ENCODE results near the gene CD55. TPM values are rescaled to one million over a fixed set of nuclear protein-coding genes. Genes with fewer than 3 reads are reported as not detected.

CD55 gene
- total RNA-seq, 1 experiment from 2014 or later, result 75.4 TPM

GRCh38 chr1:207304710-207305488 lies 16.6 kb upstream of the CD55 start:
- Histone ChIP-seq H3K4me1 (ENCODE audit: control insufficient read depth in 1 of 2, insufficient read depth in 2 of 2, low read length in 2 of 2) (peaks cover 5 to 24% of the 10 kb centered on the region in 2 experiments), H3K27me3 (ENCODE audit: insufficient read depth, low read length) (no peaks in the 10 kb centered on the region), H3K9ac (ENCODE audit: low read length) (no peak overlapping the region), H3K4me3 (replicated peaks in 1 of 2; ENCODE audit: low read depth in 1 of 2, low read length in 2 of 2) (no peak overlapping the region), H4K20me1 (ENCODE audit: insufficient read depth) (no peaks in the 10 kb centered on the region), H3K27ac (ENCODE audit: low read depth, low read length) (no peak overlapping the region), H3K9me3 (ENCODE audit: control insufficient read depth in 1 of 2, insufficient read depth in 1 of 2, low read depth in 1 of 2, low read length in 2 of 2) (no peaks in the 10 kb centered on the region), H2AFZ (ENCODE audit: low read depth, low read length, poor library complexity, severe bottlenecking) (peak overlapping the region; percentile 81), H3K79me2 (ENCODE audit: insufficient read depth, low read length) (no peaks in the 10 kb centered on the region), H3K4me2 (ENCODE audit: low read length) (peak overlapping the region; percentile 24), H3K36me3 (ENCODE audit: control insufficient read depth in 1 of 2, insufficient read depth in 2 of 2, low read length in 2 of 2) (no peaks in the 10 kb centered on the region), H3K9me2 (ENCODE audit: insufficient read depth) (no peaks in the 10 kb centered on the region)
- 0 out of 2 replicates have a peak, but pooled peaks have one; percentile 23 for TF ChIP-seq CEBPB (IDR thresholded peaks at IDR 0.05; ENCODE audit: low read depth)
- peak; percentile 54 for TF ChIP-seq FOSL1 (IDR thresholded peaks at IDR 0.05; ENCODE audit: low read depth)
- peak; percentile 57 for TF ChIP-seq JUND (IDR thresholded peaks at IDR 0.05)
- TF ChIP-seq MAX (IDR thresholded peaks at IDR 0.05), result no peak
- peak; percentile 51 for TF ChIP-seq TCF7L2 (IDR thresholded peaks at IDR 0.05; ENCODE audit: borderline replicate concordance, extremely low read depth, insufficient read depth, insufficient read length)
- no peak for TF ChIP-seq ELF1 (IDR thresholded peaks at IDR 0.05; ENCODE audit: borderline replicate concordance, low read depth)
- no peak for TF ChIP-seq EZH2 (IDR thresholded peaks at IDR 0.05)
- no peak for TF ChIP-seq CTCF (IDR thresholded peaks at IDR 0.05 in 2 of 3, conservative IDR thresholded peaks at IDR 0.05 in 1 of 3; ENCODE audit: borderline replicate concordance in 1 of 3, insufficient read depth in 1 of 3, low read depth in 2 of 3, low read length in 2 of 3)
- CTCF ChIA-PET, result no interaction called here
- no TSS peak for BruUV-seq (replicated peaks)
- POLR2A ChIA-PET, result interaction anchor here (0.8 to 1.0 kb wide), 2 partner anchors 12 to 16 kb away, joined by 3 to 6 read pairs; partner anchors contain the start of gene CD55
- DNase-seq (ENCODE audit: low read depth, low spot score) (peak; percentile 48), ATAC-seq (peak; percentile 63)
- RAD21 ChIA-PET (ENCODE audit: low non-redundant PET in 1 of 2, low total read pairs in 2 of 2, uncharacterized antibody in 2 of 2, unreplicated experiment in 2 of 2), result no interaction called here
- intact Hi-C loops (cut with micrococcal nuclease), result no loop called here
